Lung (tissue), 12 donors: ENCODE results near the gene RERE. TPM values are rescaled to one million over a fixed set of nuclear protein-coding genes. Genes with fewer than 3 reads are reported as not detected.

Experiments
- ATAC-seq: fragments of 200-7000 bp; cut with Tn5 transposase; one replicate; pipeline ENCODE4 v1.9.1; 2020; ENCODE audit warnings: moderate number of reproducible peaks; ENCODE audit not compliant: insufficient read depth, low FRiP score
- DNase-seq, 3 donors: peaks; one replicate each; pipeline ENCODE4 v3.0.0-alpha.2; 2013 to 2017
- H3K27ac ChIP-seq, 2 donors: one replicate each; pipeline ENCODE4 v1.5.1; 2013; ENCODE audit warnings: mild to moderate bottlenecking in 2 of 2, moderate library complexity in 2 of 2, control low read depth in 1 of 2, inconsistent platforms in 1 of 2, low read depth in 1 of 2, low read length in 1 of 2
- H3K27me3 ChIP-seq, 3 donors: one replicate each; pipeline ENCODE4 v1.5.1; 2013; ENCODE audit warnings: low read length in 2 of 3; ENCODE audit not compliant: control insufficient read depth in 3 of 3, insufficient read depth in 3 of 3
- H3K36me3 ChIP-seq, 4 donors: one replicate each; pipeline ENCODE4 v1.5.1; 2013; ENCODE audit warnings: low read length in 4 of 4, mild to moderate bottlenecking in 1 of 4, moderate library complexity in 1 of 4; ENCODE audit not compliant: control insufficient read depth in 4 of 4, insufficient read depth in 4 of 4
- H3K4me1 ChIP-seq, 5 donors: one replicate each; pipeline ENCODE4 v1.5.1; 2013; ENCODE audit warnings: low read length in 5 of 5, mild to moderate bottlenecking in 2 of 5, moderate library complexity in 1 of 5; ENCODE audit not compliant: control insufficient read depth in 5 of 5, insufficient read depth in 5 of 5
- H3K4me3 ChIP-seq: one replicate; pipeline ENCODE4 v1.5.1; 2013; ENCODE audit warnings: mild to moderate bottlenecking, control low read depth, moderate library complexity
- H3K9ac ChIP-seq, 2 donors: one replicate each; pipeline ENCODE4 v1.5.1; 2013; ENCODE audit warnings: low read length in 2 of 2, control low read depth in 1 of 2; ENCODE audit not compliant: insufficient read depth in 1 of 2
- H3K9me3 ChIP-seq, 4 donors: one replicate each; pipeline ENCODE4 v1.5.1; 2013; ENCODE audit warnings: low read length in 3 of 4, mild to moderate bottlenecking in 1 of 4, moderate library complexity in 1 of 4; ENCODE audit not compliant: control insufficient read depth in 4 of 4, insufficient read depth in 3 of 4
- WGBS, 2 donors: extraction: QIAGEN DNeasy Blood & Tissue Kit; methylation state at CpG; one replicate each; pipeline ENCODE4 v1.1.7; 2013; 5-methylcytosine and 5-hydroxymethylcytosine counted together
- polyA plus RNA-seq, 2 donors: library from polyadenylated mRNA; stranded (reverse); fragments of 200-250 nt; gene quantifications; one replicate each; pipeline ENCODE4 v1.2.1, GENCODE V29; 2013
- total RNA-seq, 2 donors: library from RNA; depleted of rRNA in 1 of 2; stranded (reverse); fragments of >200 nt in 1 of 2; gene quantifications; one replicate each; pipeline ENCODE4 v1.2.1, GENCODE V29; 2014 to 2021
- TF ChIP-seq, protein P1 (sequence below): IDR thresholded peaks from 2 replicates; pipeline ENCODE4 v1.5.1; 2012; ENCODE audit warnings: mild to moderate bottlenecking; ENCODE audit errors: control extremely low read depth, extremely low read depth
- donor health status: control.
- donor health status: control.
- donor health status: Bipolar disorder and iron deficiency.
- donor health status: healthy.
- donor health status: DM: yes; HTN: yes; CAD: no.

Gene RERE
- total and polyA plus RNA-seq, 4 donors, result 21.7 to 207 (median 57.5) TPM

GRCh38 chr1:8677782-8678181 lies 139.7 kb downstream of the RERE start:
- H3K36me3 ChIP-seq, result no peaks in the 10 kb centered on the region
- no peak overlapping the region for H3K9ac ChIP-seq
- 61 to 62% methylated on average over 2 of the region's 2 CpGs for WGBS, 2 donors
- H3K4me1 ChIP-seq, result peaks cover 7 to 35% (median 20%) of the 10 kb centered on the region in 5 donors
- no peaks in the 10 kb centered on the region for H3K27me3 ChIP-seq
- no peaks in the 10 kb centered on the region for H3K9me3 ChIP-seq
- ATAC-seq (no peak), DNase-seq (no peak)
- TF ChIP-seq, protein P1, sequence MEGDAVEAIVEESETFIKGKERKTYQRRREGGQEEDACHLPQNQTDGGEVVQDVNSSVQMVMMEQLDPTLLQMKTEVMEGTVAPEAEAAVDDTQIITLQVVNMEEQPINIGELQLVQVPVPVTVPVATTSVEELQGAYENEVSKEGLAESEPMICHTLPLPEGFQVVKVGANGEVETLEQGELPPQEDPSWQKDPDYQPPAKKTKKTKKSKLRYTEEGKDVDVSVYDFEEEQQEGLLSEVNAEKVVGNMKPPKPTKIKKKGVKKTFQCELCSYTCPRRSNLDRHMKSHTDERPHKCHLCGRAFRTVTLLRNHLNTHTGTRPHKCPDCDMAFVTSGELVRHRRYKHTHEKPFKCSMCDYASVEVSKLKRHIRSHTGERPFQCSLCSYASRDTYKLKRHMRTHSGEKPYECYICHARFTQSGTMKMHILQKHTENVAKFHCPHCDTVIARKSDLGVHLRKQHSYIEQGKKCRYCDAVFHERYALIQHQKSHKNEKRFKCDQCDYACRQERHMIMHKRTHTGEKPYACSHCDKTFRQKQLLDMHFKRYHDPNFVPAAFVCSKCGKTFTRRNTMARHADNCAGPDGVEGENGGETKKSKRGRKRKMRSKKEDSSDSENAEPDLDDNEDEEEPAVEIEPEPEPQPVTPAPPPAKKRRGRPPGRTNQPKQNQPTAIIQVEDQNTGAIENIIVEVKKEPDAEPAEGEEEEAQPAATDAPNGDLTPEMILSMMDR, result no peak
- H3K27ac ChIP-seq, result no peak overlapping the region
- H3K4me3 ChIP-seq, result no peak overlapping the region

DNA sequence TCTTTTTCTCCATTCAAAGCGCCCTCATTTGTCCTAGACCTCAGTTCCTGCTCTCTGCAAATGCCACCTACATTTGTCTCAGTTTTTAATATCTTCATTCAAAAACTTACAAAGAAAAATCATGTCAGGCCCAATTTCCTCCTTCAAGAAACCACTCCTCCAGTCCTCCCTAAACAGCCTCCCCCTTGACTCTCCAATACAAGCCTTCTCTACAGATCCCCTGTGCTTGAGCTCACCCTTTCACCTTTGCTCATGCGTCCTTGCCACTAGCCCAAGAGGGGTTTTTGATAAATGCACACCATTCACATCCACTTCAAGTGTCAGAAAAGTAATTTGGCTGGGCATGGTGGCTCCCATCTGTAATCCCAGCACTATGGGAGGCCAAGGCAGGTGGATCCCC lies 140.6 kb downstream of the RERE start:
- H3K4me3 ChIP-seq, result no peak overlapping the region
- no peaks in the 10 kb centered on the region for H3K9me3 ChIP-seq
- DNase-seq (no peak), ATAC-seq (no peak)
- H3K27ac ChIP-seq, result peak overlapping the region in 1 of 2 donors; percentile 13
- TF ChIP-seq, protein P1, result no peak
- H3K4me1 ChIP-seq, result peaks cover 7 to 33% (median 20%) of the 10 kb centered on the region in 5 donors
- H3K36me3 ChIP-seq, result no peaks in the 10 kb centered on the region
- H3K9ac ChIP-seq, result no peak overlapping the region
- WGBS, 2 donors, result 94 to 96% methylated on average over 2 of the region's 2 CpGs
- H3K27me3 ChIP-seq, result no peaks in the 10 kb centered on the region

- H3K27ac ChIP-seq, result no peak overlapping the region
- H3K9ac ChIP-seq, result no peak overlapping the region
- H3K27me3 ChIP-seq, result no peaks in the 10 kb centered on the region
- no peaks in the 10 kb centered on the region for H3K9me3 ChIP-seq
- no peaks in the 10 kb centered on the region for H3K36me3 ChIP-seq
- DNase-seq (no peak), ATAC-seq (no peak)
- no peak overlapping the region for H3K4me3 ChIP-seq
- H3K4me1 ChIP-seq, result peaks cover 7 to 34% (median 20%) of the 10 kb centered on the region in 5 donors
- TF ChIP-seq, protein P1, result no peak
Observed at GRCh38 chr1:8676072-8676471, 141.4 kb downstream of the RERE start.

GRCh38 chr1:8674912-8675311 lies 142.5 kb downstream of the RERE start:
- H3K4me1 ChIP-seq, result peaks cover 8 to 34% (median 23%) of the 10 kb centered on the region in 5 donors
- H3K36me3 ChIP-seq, result no peaks in the 10 kb centered on the region
- DNase-seq (no peak), ATAC-seq (no peak)
- no peak overlapping the region for H3K9ac ChIP-seq
- no peak overlapping the region for H3K27ac ChIP-seq
- H3K4me3 ChIP-seq, result no peak overlapping the region
- H3K9me3 ChIP-seq, result no peaks in the 10 kb centered on the region
- no peaks in the 10 kb centered on the region for H3K27me3 ChIP-seq
- 64 to 77% methylated on average over 2 of the region's 2 CpGs for WGBS, 2 donors
- TF ChIP-seq, protein P1, result no peak
